Lower leg skin (tissue), 3 donors: ENCODE measurements around the gene DBP.

ENCODE experiments used
- POLR2A ChIP-seq, 2 donors: fragments of 450-650 bp; IDR thresholded peaks; one replicate each; pipeline ENCODE4 v1.6.1; 2016 to 2017; ENCODE audit warnings: antibody characterized with exemption in 2 of 2, mild to moderate bottlenecking in 1 of 2, moderate library complexity in 1 of 2
- TF ChIP-seq, protein P1 (sequence below), 3 donors: fragments of 450-650 bp; IDR thresholded peaks; one replicate each; pipeline ENCODE4 v1.5.1; 2016; ENCODE audit warnings: antibody characterized with exemption in 3 of 3, mild to moderate bottlenecking in 3 of 3, moderate library complexity in 2 of 3

DNA sequence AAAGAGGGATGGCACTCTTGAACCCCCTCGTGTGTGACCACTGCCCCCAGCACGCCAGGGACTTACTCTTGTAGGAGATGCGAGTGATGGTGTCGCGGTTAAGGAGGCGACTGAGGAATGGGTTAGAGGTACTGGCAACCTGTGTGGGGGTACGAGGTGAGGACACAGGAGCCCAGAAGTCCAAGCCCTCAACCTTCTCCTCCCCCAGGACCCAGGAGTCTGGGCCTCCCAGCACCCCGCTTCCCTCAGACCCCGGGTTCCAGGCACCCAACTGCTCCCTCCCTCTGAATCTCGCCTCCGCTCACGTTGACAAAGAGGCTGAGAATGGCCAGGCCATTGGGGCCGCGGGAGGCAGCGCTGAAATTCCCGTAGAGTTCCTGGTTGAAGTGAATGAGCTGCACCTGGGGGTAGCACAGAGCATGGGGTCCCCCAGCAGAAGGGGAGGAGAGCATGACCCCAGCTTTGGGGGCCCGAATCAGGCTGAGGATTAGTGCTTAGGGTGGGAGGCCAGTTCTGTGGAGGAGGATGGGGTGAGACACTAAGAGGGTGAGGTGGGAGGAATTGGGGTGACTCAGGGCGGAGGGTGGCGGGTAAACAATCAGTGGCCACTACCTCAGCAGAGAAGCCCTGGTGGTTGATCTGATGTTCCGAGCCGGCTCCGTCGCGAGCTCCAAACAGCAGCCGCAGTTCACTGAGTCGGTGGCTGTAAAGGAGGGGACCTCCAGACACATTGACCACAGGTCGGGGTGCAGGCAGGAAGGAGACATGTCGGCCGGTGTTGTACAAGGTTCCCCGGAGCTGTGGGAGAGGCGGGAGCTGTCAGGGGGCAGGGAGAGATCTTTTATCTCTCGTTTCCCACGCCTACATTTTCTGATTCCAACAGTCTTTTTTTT is 2.5 kb upstream of the DBP start:
- TF ChIP-seq, protein P1, sequence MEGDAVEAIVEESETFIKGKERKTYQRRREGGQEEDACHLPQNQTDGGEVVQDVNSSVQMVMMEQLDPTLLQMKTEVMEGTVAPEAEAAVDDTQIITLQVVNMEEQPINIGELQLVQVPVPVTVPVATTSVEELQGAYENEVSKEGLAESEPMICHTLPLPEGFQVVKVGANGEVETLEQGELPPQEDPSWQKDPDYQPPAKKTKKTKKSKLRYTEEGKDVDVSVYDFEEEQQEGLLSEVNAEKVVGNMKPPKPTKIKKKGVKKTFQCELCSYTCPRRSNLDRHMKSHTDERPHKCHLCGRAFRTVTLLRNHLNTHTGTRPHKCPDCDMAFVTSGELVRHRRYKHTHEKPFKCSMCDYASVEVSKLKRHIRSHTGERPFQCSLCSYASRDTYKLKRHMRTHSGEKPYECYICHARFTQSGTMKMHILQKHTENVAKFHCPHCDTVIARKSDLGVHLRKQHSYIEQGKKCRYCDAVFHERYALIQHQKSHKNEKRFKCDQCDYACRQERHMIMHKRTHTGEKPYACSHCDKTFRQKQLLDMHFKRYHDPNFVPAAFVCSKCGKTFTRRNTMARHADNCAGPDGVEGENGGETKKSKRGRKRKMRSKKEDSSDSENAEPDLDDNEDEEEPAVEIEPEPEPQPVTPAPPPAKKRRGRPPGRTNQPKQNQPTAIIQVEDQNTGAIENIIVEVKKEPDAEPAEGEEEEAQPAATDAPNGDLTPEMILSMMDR (IDR thresholded peaks at IDR 0.05) = no peak
- TF ChIP-seq POLR2A (IDR thresholded peaks at IDR 0.05) = no peak
